GM19043 (cell line): Measurements from ENCODE around the gene RELCH.
"Not testable (repeated sequence)": the region's sequence is repeated elsewhere in the genome, so short reads cannot be mapped to it uniquely, and the experiment has no call there.

Experiments used
- ATAC-seq: cut with Tn5 transposase; IDR thresholded peaks from one replicate; pipeline ENCODE4 v1.9.1; 2021; ENCODE audit warnings: low read depth; ENCODE audit not compliant: unreplicated experiment

The RELCH gene

GRCh38 chr18:62186774-62187542 is at the start of gene RELCH, which contains the start of gene PIGN:
Gene RELCH (plus strand): TSS chr18:62187255. CDS start chr18:62187506, 251 bp downstream.
Gene PIGN (minus strand): TSS chr18:62187056. CDS start chr18:62161353, 25,703 bp downstream.
- ATAC-seq, result peak; percentile 92

GRCh38 chr18:62138461-62139235 is 48.4 kb upstream of the RELCH start:
- no peak for ATAC-seq

GRCh38 chr18:62140259-62140658 is 46.8 kb upstream of the RELCH start:
- ATAC-seq, result no peak

- ATAC-seq, result no peak
Observed at GRCh38 chr18:62144338-62144737, 42.7 kb upstream of the RELCH start.

GRCh38 chr18:62151068-62151771 is 35.8 kb upstream of the RELCH start:
- ATAC-seq, result no peak

GRCh38 chr18:62152844-62153243 is 34.2 kb upstream of the RELCH start:
- ATAC-seq, result no peak

- ATAC-seq, result no peak
Observed at GRCh38 chr18:62157843-62158242, 29.2 kb upstream of the RELCH start.

GRCh38 chr18:62164310-62164709 is 22.7 kb upstream of the RELCH start:
- ATAC-seq, result no peak

GRCh38 chr18:62164855-62165487 is 22.1 kb upstream of the RELCH start:
- ATAC-seq, result no peak

GRCh38 chr18:62165583-62165982 is 21.5 kb upstream of the RELCH start:
- ATAC-seq, result no peak

- ATAC-seq, result not testable (repeated sequence)
Observed at GRCh38 chr18:62166524-62166923, 20.5 kb upstream of the RELCH start.

GRCh38 chr18:62170857-62171256 is 16.2 kb upstream of the RELCH start:
- ATAC-seq, result no peak

GRCh38 chr18:62172298-62172697 is 14.8 kb upstream of the RELCH start:
- ATAC-seq, result no peak

- no peak for ATAC-seq
Observed at GRCh38 chr18:62175521-62175920, 11.5 kb upstream of the RELCH start.

GRCh38 chr18:62177271-62177670 is 9.8 kb upstream of the RELCH start:
- no peak for ATAC-seq

GRCh38 chr18:62179213-62179612 is 7.8 kb upstream of the RELCH start:
- ATAC-seq, result no peak

GRCh38 chr18:62182220-62182619 is 4.8 kb upstream of the RELCH start:
- ATAC-seq, result no peak

GRCh38 chr18:62183578-62184195 is 3.4 kb upstream of the RELCH start:
- no peak for ATAC-seq

GRCh38 chr18:62186499-62186773 is 619 bp upstream of the RELCH start:
- ATAC-seq, result peak; percentile 0
